Trophoblast cell (in vitro differentiated cells and primary cell): Measurements from ENCODE around the gene DYNLT4.

ENCODE experiments used
- DNase-seq, 2 donors: peaks; one replicate each; pipeline ENCODE4 v3.0.0-alpha.2; 2016
- H2AFZ ChIP-seq: 2 replicates; pipeline ENCODE4 v1.6.1; 2013; ENCODE audit warnings: low read length, moderate library complexity, mild to moderate bottlenecking; ENCODE audit not compliant: insufficient read depth, poor library complexity
- H2AK5ac ChIP-seq: 2 replicates; pipeline ENCODE4 v1.6.1; 2013; ENCODE audit warnings: mild to moderate bottlenecking, low read length
- H2BK120ac ChIP-seq: 2 replicates; pipeline ENCODE4 v1.6.1; 2013; ENCODE audit warnings: low read length, mild to moderate bottlenecking, moderate library complexity; ENCODE audit not compliant: insufficient read depth, poor library complexity
- H2BK12ac ChIP-seq: 2 replicates; pipeline ENCODE4 v1.6.1; 2013; ENCODE audit warnings: mild to moderate bottlenecking, low read length, moderate library complexity
- H2BK5ac ChIP-seq: 2 replicates; pipeline ENCODE4 v1.6.1; 2013; ENCODE audit warnings: low read length, low read depth, moderate library complexity, mild to moderate bottlenecking; ENCODE audit not compliant: poor library complexity
- H3K14ac ChIP-seq: 2 replicates; pipeline ENCODE4 v1.6.1; 2013; ENCODE audit warnings: mild to moderate bottlenecking, low read length
- H3K18ac ChIP-seq: 2 replicates; pipeline ENCODE4 v1.6.1; 2013; ENCODE audit warnings: mild to moderate bottlenecking, low read length
- H3K23ac ChIP-seq: 2 replicates; pipeline ENCODE4 v1.6.1; 2013; ENCODE audit warnings: low read length
- H3K27ac ChIP-seq: 2 replicates; pipeline ENCODE4 v1.5.1; 2013; ENCODE audit warnings: low read depth, mild to moderate bottlenecking, inconsistent platforms, low read length, moderate library complexity
- H3K27me3 ChIP-seq: 2 replicates; pipeline ENCODE4 v1.6.1; 2013; ENCODE audit warnings: inconsistent platforms, mild to moderate bottlenecking, low read length, moderate library complexity; ENCODE audit not compliant: insufficient read depth
- H3K36me3 ChIP-seq, 2 experiments: 1 replicate in 1 of 2; 2 replicates in 1 of 2; pipeline ENCODE4 v1.6.1; 2013; ENCODE audit warnings: low read length in 2 of 2, mild to moderate bottlenecking in 2 of 2, moderate library complexity in 1 of 2; ENCODE audit not compliant: insufficient read depth in 2 of 2, control insufficient read depth in 1 of 2
- H3K4ac ChIP-seq: 2 replicates; pipeline ENCODE4 v1.6.1; 2013; ENCODE audit warnings: low read depth, mild to moderate bottlenecking, low read length, moderate library complexity
- H3K4me1 ChIP-seq, 2 experiments: 1 replicate in 1 of 2; 2 replicates in 1 of 2; pipeline ENCODE4 v1.6.1; 2013; ENCODE audit warnings: low read length in 2 of 2, mild to moderate bottlenecking in 2 of 2, moderate library complexity in 1 of 2; ENCODE audit not compliant: insufficient read depth in 2 of 2, control insufficient read depth in 1 of 2
- H3K4me2 ChIP-seq: 2 replicates; pipeline ENCODE4 v1.6.1; 2013; ENCODE audit warnings: inconsistent platforms, mild to moderate bottlenecking, low read length, moderate library complexity
- H3K4me3 ChIP-seq: 2 replicates; pipeline ENCODE4 v1.5.1; 2013; ENCODE audit warnings: mild to moderate bottlenecking, low read depth, low read length, inconsistent platforms
- H3K79me1 ChIP-seq: one replicate; pipeline ENCODE4 v1.6.1; 2013; ENCODE audit warnings: low read length
- H3K79me2 ChIP-seq: 2 replicates; pipeline ENCODE4 v1.6.1; 2013; ENCODE audit warnings: low read length, mild to moderate bottlenecking; ENCODE audit not compliant: control insufficient read depth, insufficient read depth, poor library complexity
- H3K9ac ChIP-seq: 2 replicates; pipeline ENCODE4 v1.6.1; 2013; ENCODE audit warnings: mild to moderate bottlenecking, low read length
- H3K9me3 ChIP-seq: 2 replicates; pipeline ENCODE4 v1.6.1; 2013; ENCODE audit warnings: low read depth, mild to moderate bottlenecking, control low read depth, inconsistent platforms, low read length; ENCODE audit not compliant: insufficient read depth
- H4K12ac ChIP-seq: 2 replicates; pipeline ENCODE4 v1.6.1; 2013; ENCODE audit warnings: low read depth, mild to moderate bottlenecking, low read length, moderate library complexity
- H4K8ac ChIP-seq: 2 replicates; pipeline ENCODE4 v1.6.1; 2013; ENCODE audit warnings: low read depth, mild to moderate bottlenecking, low read length, moderate library complexity
- H4K91ac ChIP-seq: one replicate; pipeline ENCODE4 v1.6.1; 2013; ENCODE audit warnings: low read depth, mild to moderate bottlenecking, low read length, moderate library complexity
- WGBS: extraction: QIAGEN DNeasy Blood & Tissue Kit; methylation state at CpG from one replicate; pipeline ENCODE4 v1.1.7; 2013; ENCODE audit warnings: missing lambda C conversion rate; ENCODE audit not compliant: insufficient read length, insufficient coverage; ENCODE audit errors: extremely low coverage; 5-methylcytosine and 5-hydroxymethylcytosine counted together

DYNLT4 gene

GRCh38 chr1:44810101-44810761, 3.1 kb upstream of the DYNLT4 start:
- H3K4me2 ChIP-seq: no peak overlapping the region
- no peak overlapping the region for H2BK5ac ChIP-seq
- no peak overlapping the region for H4K12ac ChIP-seq
- peaks cover 23% of the 10 kb centered on the region for H3K79me2 ChIP-seq
- no peak overlapping the region for H3K23ac ChIP-seq
- WGBS: no CpG with 5 or more reads among the region's 12 CpGs
- H2AK5ac ChIP-seq: peak overlapping the region; percentile 45
- H3K79me1 ChIP-seq: peaks cover 58% of the 10 kb centered on the region
- peak overlapping the region; percentile 92 for H3K18ac ChIP-seq
- no peak overlapping the region for H3K4ac ChIP-seq
- no peak overlapping the region for H3K27ac ChIP-seq
- DNase-seq: peak in 1 of 2 donors; percentile 0
- peak overlapping the region; percentile 13 for H2BK120ac ChIP-seq
- peak overlapping the region; percentile 2 for H2AFZ ChIP-seq
- no peaks in the 10 kb centered on the region for H3K27me3 ChIP-seq
- H3K36me3 ChIP-seq: peaks cover 21 to 24% of the 10 kb centered on the region in 2 experiments
- peak overlapping the region; percentile 64 for H4K91ac ChIP-seq
- no peak overlapping the region for H3K9ac ChIP-seq
- no peaks in the 10 kb centered on the region for H3K9me3 ChIP-seq
- no peak overlapping the region for H3K4me3 ChIP-seq
- peak overlapping the region; percentile 61 for H2BK12ac ChIP-seq
- H3K14ac ChIP-seq: peak overlapping the region; percentile 41
- H3K4me1 ChIP-seq: peaks cover 75% of the 10 kb centered on the region in 2 experiments
- H4K8ac ChIP-seq: peak overlapping the region; percentile 0

- H3K4me3 ChIP-seq: peak overlapping the region; percentile 50
- H3K36me3 ChIP-seq: peaks cover 28 to 31% of the 10 kb centered on the region in 2 experiments
- no CpG with 5 or more reads among the region's 6 CpGs for WGBS
- H4K8ac ChIP-seq: peak overlapping the region; percentile 86
- peak overlapping the region; percentile 92 for H3K18ac ChIP-seq
- H3K4me2 ChIP-seq: peak overlapping the region; percentile 54
- H2AK5ac ChIP-seq: peak overlapping the region; percentile 98
- H3K79me1 ChIP-seq: peaks cover 58% of the 10 kb centered on the region
- peak overlapping the region; percentile 98 for H3K27ac ChIP-seq
- peak overlapping the region; percentile 80 for H2BK120ac ChIP-seq
- H3K27me3 ChIP-seq: no peaks in the 10 kb centered on the region
- H4K91ac ChIP-seq: peak overlapping the region; percentile 96
- peak overlapping the region; percentile 89 for H3K14ac ChIP-seq
- H3K79me2 ChIP-seq: peaks cover 23% of the 10 kb centered on the region
- peak overlapping the region; percentile 66 for H3K9ac ChIP-seq
- peak overlapping the region; percentile 53 for H2AFZ ChIP-seq
- H2BK5ac ChIP-seq: peak overlapping the region; percentile 91
- peak overlapping the region; percentile 96 for H2BK12ac ChIP-seq
- DNase-seq: peak; percentile 33 to 42
- H3K4ac ChIP-seq: peak overlapping the region; percentile 93
- peak overlapping the region; percentile 71 for H4K12ac ChIP-seq
- H3K9me3 ChIP-seq: no peaks in the 10 kb centered on the region
- H3K4me1 ChIP-seq: peaks cover 68 to 70% of the 10 kb centered on the region in 2 experiments
- no peak overlapping the region for H3K23ac ChIP-seq
Observed at GRCh38 chr1:44808938-44809917, 2.1 kb upstream of the DYNLT4 start.

GRCh38 chr1:44808063-44808937, 1.1 kb upstream of the DYNLT4 start, which contains the start of gene BTBD19:
TSS of gene BTBD19 (plus strand) at chr1:44808523. CDS start at chr1:44808821, 298 bp downstream.
- Histone ChIP-seq H4K8ac (peak within 1 kb of the TSS; percentile 86), H3K14ac (peak within 1 kb of the TSS; percentile 89), H3K18ac (peak within 1 kb of the TSS; percentile 92), H2BK5ac (peak within 1 kb of the TSS; percentile 91), H3K9me3 (no peaks in the 10 kb centered on the region), H3K4ac (peak within 1 kb of the TSS; percentile 93), H2BK12ac (peak within 1 kb of the TSS; percentile 96), H3K4me1 (peaks cover 66 to 67% of the 10 kb centered on the region in 2 experiments), H3K36me3 (peaks cover 33 to 39% of the 10 kb centered on the region in 2 experiments), H3K79me1 (peaks cover 54% of the 10 kb centered on the region), H4K12ac (peak within 1 kb of the TSS; percentile 71), H2BK120ac (peak within 1 kb of the TSS; percentile 80), H3K27me3 (no peaks in the 10 kb centered on the region), H3K9ac (peak within 1 kb of the TSS; percentile 66), H3K23ac (no peak within 1 kb of the TSS), H3K79me2 (peaks cover 21% of the 10 kb centered on the region), H3K27ac (peak within 1 kb of the TSS; percentile 98), H2AFZ (peak within 1 kb of the TSS; percentile 53), H3K4me3 (peak within 1 kb of the TSS; percentile 50), H4K91ac (peak within 1 kb of the TSS; percentile 96), H3K4me2 (peak within 1 kb of the TSS; percentile 54), H2AK5ac (peak within 1 kb of the TSS; percentile 98)
- no CpG with 5 or more reads among the region's 23 CpGs for WGBS
- peak; percentile 78 to 84 for DNase-seq
